A673 (cell line): ENCODE results near the gene EXD2. TPM values are rescaled to one million over a fixed set of nuclear protein-coding genes. Genes with fewer than 3 reads are reported as not detected.
A peak's percentile ranks its signal among the peaks of the same experiment; 100 is the strongest.

Experiments used
- BruUV-seq: library from RNA; stranded (reverse); fragments of 400-500 nt; replicated peaks from 2 replicates; lab custom pipeline; 2021; lab: Mats Ljungman, UMichigan
- CTCF ChIA-PET: fragments of 300-600 bp; sonication (Branson Sonifier 250); formaldehyde crosslinking; loops from one replicate; lab custom pipeline; 2022; ENCODE audit warnings: antibody characterized with exemption; lab: Charles Lee
- POLR2A ChIA-PET: fragments of 300-600 bp; sonication (Branson Sonifier 250); formaldehyde crosslinking; loops from one replicate; lab custom pipeline; 2022; ENCODE audit warnings: antibody characterized with exemption; ENCODE audit not compliant: low non-redundant PET; lab: Charles Lee
- DNase-seq: peaks from one replicate; pipeline ENCODE4 v3.0.0-alpha.2; 2015; ENCODE audit warnings: low spot score
- H3K27ac ChIP-seq: fragments of 200-600 bp; sonication (generic); 2 replicates; pipeline ENCODE4 v1.5.1; 2016; ENCODE audit warnings: mixed run types, low read depth, mild to moderate bottlenecking, mixed read lengths, antibody characterized with exemption, low read length; ENCODE audit not compliant: poor library complexity, severe bottlenecking
- H3K27me3 ChIP-seq: fragments of 200-600 bp; sonication (generic); replicated peaks from 2 replicates; pipeline ENCODE4 v1.6.1; 2017; ENCODE audit warnings: mixed run types, low read depth, mild to moderate bottlenecking, mixed read lengths, antibody characterized with exemption, low read length; ENCODE audit not compliant: insufficient read depth, poor library complexity
- H3K36me3 ChIP-seq: fragments of 200-600 bp; sonication (generic); 2 replicates; pipeline ENCODE4 v1.6.1; 2016; ENCODE audit warnings: mixed run types, mild to moderate bottlenecking, mixed read lengths, antibody characterized with exemption, low read length; ENCODE audit not compliant: insufficient read depth, poor library complexity, severe bottlenecking
- H3K4me1 ChIP-seq: fragments of 200-600 bp; sonication (generic); 2 replicates; pipeline ENCODE4 v1.6.1; 2017; ENCODE audit warnings: mixed run types, mild to moderate bottlenecking, mixed read lengths, antibody characterized with exemption, low read length; ENCODE audit not compliant: insufficient read depth, poor library complexity, severe bottlenecking
- H3K4me3 ChIP-seq: fragments of 200-600 bp; sonication (generic); 2 replicates; pipeline ENCODE4 v1.5.1; 2016; ENCODE audit warnings: low read depth, mixed run types, mild to moderate bottlenecking, mixed read lengths, low read length; ENCODE audit not compliant: poor library complexity, severe bottlenecking
- H3K9me3 ChIP-seq: fragments of 200-600 bp; sonication (generic); 2 replicates; pipeline ENCODE4 v1.6.1; 2016; ENCODE audit warnings: mixed run types, low read depth, mild to moderate bottlenecking, mixed read lengths, antibody characterized with exemption, low read length; ENCODE audit not compliant: poor library complexity, severe bottlenecking
- CTCF ChIP-seq: fragments of 300-800, 200-600 bp; sonication (generic); conservative IDR thresholded peaks from 2 replicates; pipeline ENCODE4 v1.5.1; 2017; ENCODE audit warnings: low read depth, mild to moderate bottlenecking, antibody characterized with exemption, low read length, moderate library complexity, mixed read lengths
- EZH2 ChIP-seq: fragments of 200-600 bp; sonication (generic); IDR thresholded peaks from 2 replicates; pipeline ENCODE4 v1.6.1; 2017; ENCODE audit warnings: borderline replicate concordance, low read depth, mild to moderate bottlenecking, mixed read lengths, antibody characterized with exemption, low read length; ENCODE audit not compliant: poor library complexity, severe bottlenecking
- intact Hi-C: fragments of 100-400 bp; cut with micrococcal nuclease; formaldehyde crosslinking; loops from one replicate; pipeline ENCODE4 v1.10.0; 2022; ENCODE audit not compliant: unreplicated experiment
- total RNA-seq: library from RNA; stranded (reverse); gene quantifications from 2 replicates; pipeline ENCODE4 v1.2.3, GENCODE V29; 2021

The EXD2 gene
- total RNA-seq, 1 experiment from 2014 or later: 8.1 TPM

GRCh38 chr14:69260861-69261564, 69.7 kb downstream of the EXD2 start:
- POLR2A ChIA-PET: no interaction called here
- H3K27ac ChIP-seq: no peak overlapping the region
- TF ChIP-seq EZH2 (no peak), CTCF (peak; percentile 61)
- H3K27me3 ChIP-seq: peaks cover 52% of the 10 kb centered on the region
- H3K4me3 ChIP-seq: peak overlapping the region; percentile 48
- CTCF ChIA-PET: interaction anchor here (1.0 kb wide), 1 partner anchor 199 kb away, joined by 3 read pairs; no protein-coding TSS in a partner anchor
- DNase-seq: no peak
- intact Hi-C loops: no loop called here
- BruUV-seq: no TSS peak
- peaks cover 14% of the 10 kb centered on the region for H3K4me1 ChIP-seq
- no peaks in the 10 kb centered on the region for H3K9me3 ChIP-seq
- H3K36me3 ChIP-seq: no peaks in the 10 kb centered on the region

GRCh38 chr14:69261761-69262331, 70.5 kb downstream of the EXD2 start:
- Histone ChIP-seq H3K9me3 (no peaks in the 10 kb centered on the region), H3K27ac (no peak overlapping the region), H3K4me1 (peaks cover 14% of the 10 kb centered on the region), H3K36me3 (no peaks in the 10 kb centered on the region), H3K27me3 (peaks cover 52% of the 10 kb centered on the region), H3K4me3 (no peak overlapping the region)
- ChIA-PET POLR2A (no interaction called here), CTCF (interaction anchor here (1.0 kb wide), 1 partner anchor 198 kb away, joined by 3 read pairs; no protein-coding TSS in a partner anchor)
- no peak for TF ChIP-seq CTCF
- no peak for TF ChIP-seq EZH2
- intact Hi-C loops: no loop called here
- DNase-seq: no peak
- BruUV-seq: no TSS peak

GRCh38 chr14:69262516-69262915, 71.2 kb downstream of the EXD2 start:
- no peak overlapping the region for H3K4me3 ChIP-seq
- no TSS peak for BruUV-seq
- DNase-seq: no peak
- TF ChIP-seq CTCF: no peak
- no peak for TF ChIP-seq EZH2
- peaks cover 52% of the 10 kb centered on the region for H3K27me3 ChIP-seq
- H3K9me3 ChIP-seq: no peaks in the 10 kb centered on the region
- ChIA-PET CTCF (interaction anchor here (0.7 kb wide), 1 partner anchor 22 kb away, joined by 5 read pairs; no protein-coding TSS in a partner anchor), POLR2A (no interaction called here)
- H3K27ac ChIP-seq: no peak overlapping the region
- H3K36me3 ChIP-seq: no peaks in the 10 kb centered on the region
- H3K4me1 ChIP-seq: peaks cover 14% of the 10 kb centered on the region
- intact Hi-C loops: no loop called here
